ENCODE results near the gene ITGAE. TPM values are rescaled to one million over a fixed set of nuclear protein-coding genes. Genes with fewer than 3 reads are reported as not detected.

The ITGAE gene
- total RNA-seq, 2 experiments from 2014 or later: 31.8 to 32.4 TPM

DNA sequence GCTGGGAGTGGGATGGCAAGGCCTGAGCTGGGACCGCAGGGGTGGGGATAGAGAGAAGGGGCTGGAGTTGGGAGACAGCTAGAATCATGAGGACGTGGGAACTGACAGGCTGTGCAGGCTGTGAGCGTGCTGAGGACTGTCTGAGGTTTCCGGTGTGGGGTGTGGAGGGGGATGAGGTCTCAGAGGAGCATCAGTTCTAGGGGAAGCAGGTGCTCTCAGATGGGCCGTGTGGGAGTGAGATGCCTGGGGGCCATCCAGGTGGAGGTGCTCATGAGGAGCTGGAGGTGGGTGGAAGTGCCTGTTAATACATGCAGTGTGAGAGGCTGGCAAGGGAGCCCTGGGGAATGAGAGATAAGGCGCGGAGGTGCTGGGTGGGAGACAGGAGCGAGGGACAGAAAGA, 50.1 kb downstream of the ITGAE start:
- TF ChIP-seq, protein P1, sequence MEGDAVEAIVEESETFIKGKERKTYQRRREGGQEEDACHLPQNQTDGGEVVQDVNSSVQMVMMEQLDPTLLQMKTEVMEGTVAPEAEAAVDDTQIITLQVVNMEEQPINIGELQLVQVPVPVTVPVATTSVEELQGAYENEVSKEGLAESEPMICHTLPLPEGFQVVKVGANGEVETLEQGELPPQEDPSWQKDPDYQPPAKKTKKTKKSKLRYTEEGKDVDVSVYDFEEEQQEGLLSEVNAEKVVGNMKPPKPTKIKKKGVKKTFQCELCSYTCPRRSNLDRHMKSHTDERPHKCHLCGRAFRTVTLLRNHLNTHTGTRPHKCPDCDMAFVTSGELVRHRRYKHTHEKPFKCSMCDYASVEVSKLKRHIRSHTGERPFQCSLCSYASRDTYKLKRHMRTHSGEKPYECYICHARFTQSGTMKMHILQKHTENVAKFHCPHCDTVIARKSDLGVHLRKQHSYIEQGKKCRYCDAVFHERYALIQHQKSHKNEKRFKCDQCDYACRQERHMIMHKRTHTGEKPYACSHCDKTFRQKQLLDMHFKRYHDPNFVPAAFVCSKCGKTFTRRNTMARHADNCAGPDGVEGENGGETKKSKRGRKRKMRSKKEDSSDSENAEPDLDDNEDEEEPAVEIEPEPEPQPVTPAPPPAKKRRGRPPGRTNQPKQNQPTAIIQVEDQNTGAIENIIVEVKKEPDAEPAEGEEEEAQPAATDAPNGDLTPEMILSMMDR (IDR thresholded peaks at IDR 0.05): no peak
- intact Hi-C loops (cut with micrococcal nuclease): no loop called here
- H3K4me1 Mint-ChIP-seq (ENCODE audit: low read depth): peaks cover 36% of the 10 kb centered on the region
- peak overlapping the region; percentile 79 for H3K27ac Mint-ChIP-seq
- no peaks in the 10 kb centered on the region for H3K9me3 Mint-ChIP-seq
- no peaks in the 10 kb centered on the region for H3K27me3 Mint-ChIP-seq
- DNase-seq (peak; percentile 81), ATAC-seq (peak; percentile 60)
- H3K36me3 Mint-ChIP-seq (ENCODE audit: low read depth): no peaks in the 10 kb centered on the region
- POLR2A ChIA-PET: interaction anchor here (0.7 to 3.8 kb wide), 7 partner anchors 11 to 95 kb away, joined by 3 to 17 read pairs (median 4); partner anchors contain the start of gene NCBP3
- peak overlapping the region; percentile 36 for H3K4me3 Mint-ChIP-seq
- CTCF ChIA-PET: interaction anchor here (1.1 to 5.3 kb wide), 5 partner anchors 11 to 76 kb away, joined by 3 to 44 read pairs (median 5); no protein-coding TSS in a partner anchor

DNA sequence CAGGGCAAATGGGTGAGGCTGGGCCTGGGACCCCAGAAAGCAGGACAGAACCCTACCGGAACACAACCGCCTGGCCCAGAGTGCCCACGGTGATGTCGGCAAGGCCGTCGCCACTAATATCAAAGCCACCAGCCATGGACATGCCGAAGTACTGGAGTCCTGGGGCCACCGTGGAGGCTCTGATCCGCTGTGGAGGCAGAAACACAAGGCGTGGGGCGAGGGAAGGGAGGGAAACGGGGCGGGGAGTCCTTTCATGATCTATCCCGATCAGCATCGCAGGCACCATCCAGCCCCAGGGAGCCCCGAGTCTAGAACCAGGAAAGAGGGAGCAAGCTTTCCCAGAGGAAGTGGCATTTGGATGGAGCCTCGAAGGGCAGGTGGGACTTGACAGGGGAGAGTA, 50.7 kb downstream of the ITGAE start:
- ChIA-PET CTCF (interaction anchor here (0.9 to 5.3 kb wide), 6 partner anchors 10 to 76 kb away, joined by 3 to 44 read pairs (median 4); partner anchors contain the start of gene HASPIN), POLR2A (interaction anchor here (0.9 to 3.8 kb wide), 5 partner anchors 11 to 106 kb away, joined by 3 to 17 read pairs (median 4); no protein-coding TSS in a partner anchor)
- no peak overlapping the region for H3K4me3 Mint-ChIP-seq
- intact Hi-C loops (cut with micrococcal nuclease): no loop called here
- no peaks in the 10 kb centered on the region for H3K36me3 Mint-ChIP-seq (ENCODE audit: low read depth)
- no peak for DNase-seq
- TF ChIP-seq, protein P1 (IDR thresholded peaks at IDR 0.05): no peak
- no peaks in the 10 kb centered on the region for H3K9me3 Mint-ChIP-seq
- no peak for ATAC-seq
- H3K4me1 Mint-ChIP-seq (ENCODE audit: low read depth): peaks cover 34% of the 10 kb centered on the region
- peak overlapping the region; percentile 79 for H3K27ac Mint-ChIP-seq
- no peaks in the 10 kb centered on the region for H3K27me3 Mint-ChIP-seq

DNA sequence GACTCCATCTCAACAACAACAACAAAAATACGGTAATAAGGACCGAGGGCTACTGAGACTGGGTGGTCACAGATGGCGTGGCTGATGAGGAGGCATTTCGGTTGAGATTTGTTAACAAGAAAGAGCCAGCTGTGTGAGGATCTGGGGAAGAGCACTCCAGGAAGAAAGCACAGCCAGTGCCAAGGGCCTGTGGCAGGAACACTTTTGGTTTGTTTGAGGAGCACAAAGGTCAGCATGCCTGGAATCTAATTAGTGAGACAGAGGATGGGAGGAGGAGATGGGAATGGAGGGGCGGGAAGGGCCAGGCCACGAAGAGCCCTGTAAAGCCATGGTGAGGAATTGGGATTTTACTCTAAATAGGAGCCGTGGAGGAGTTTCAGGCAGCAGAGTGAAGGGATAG, 52.4 kb downstream of the ITGAE start:
- H3K27ac Mint-ChIP-seq: no peak overlapping the region
- no peak for ATAC-seq
- H3K9me3 Mint-ChIP-seq: no peaks in the 10 kb centered on the region
- no peaks in the 10 kb centered on the region for H3K36me3 Mint-ChIP-seq (ENCODE audit: low read depth)
- H3K27me3 Mint-ChIP-seq: no peaks in the 10 kb centered on the region
- ChIA-PET CTCF (interaction anchor here (1.5 to 2.3 kb wide), 2 partner anchors 11 to 95 kb away, joined by 7 to 11 read pairs; no protein-coding TSS in a partner anchor), POLR2A (interaction anchor here (3.8 kb wide), 1 partner anchor 9 kb away, joined by 17 read pairs; no protein-coding TSS in a partner anchor)
- no peak overlapping the region for H3K4me3 Mint-ChIP-seq
- no peak for DNase-seq
- TF ChIP-seq, protein P1 (IDR thresholded peaks at IDR 0.05): no peak
- intact Hi-C loops (cut with micrococcal nuclease): no loop called here
- H3K4me1 Mint-ChIP-seq (ENCODE audit: low read depth): peaks cover 32% of the 10 kb centered on the region

DNA sequence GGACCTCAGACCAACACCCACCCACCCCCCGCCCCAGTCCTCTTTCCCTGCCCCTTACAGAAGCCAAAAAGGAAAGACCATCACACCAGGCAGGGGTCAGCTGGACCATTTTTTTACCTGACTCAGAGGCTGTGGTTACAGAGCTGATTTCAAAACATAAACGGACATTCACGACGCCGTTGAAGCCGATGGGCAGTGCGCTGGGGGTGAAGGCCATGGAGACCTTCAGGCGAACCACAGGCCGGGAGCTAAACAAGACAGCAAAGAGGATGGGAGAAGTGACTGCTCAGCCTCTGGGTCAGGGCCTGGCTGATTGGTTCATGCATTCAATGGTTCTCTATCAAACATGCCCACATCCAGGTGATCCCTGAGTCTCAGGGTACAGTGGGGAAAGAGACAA, 53.2 kb downstream of the ITGAE start:
- no peaks in the 10 kb centered on the region for H3K36me3 Mint-ChIP-seq (ENCODE audit: low read depth)
- H3K27ac Mint-ChIP-seq: peak overlapping the region; percentile 39
- no peaks in the 10 kb centered on the region for H3K27me3 Mint-ChIP-seq
- ATAC-seq (no peak), DNase-seq (no peak)
- H3K4me3 Mint-ChIP-seq: no peak overlapping the region
- ChIA-PET CTCF (interaction anchor here (1.4 to 2.3 kb wide), 2 partner anchors 10 to 80 kb away, joined by 3 to 11 read pairs; no protein-coding TSS in a partner anchor), POLR2A (no interaction called here)
- intact Hi-C loops (cut with micrococcal nuclease): no loop called here
- peaks cover 31% of the 10 kb centered on the region for H3K4me1 Mint-ChIP-seq (ENCODE audit: low read depth)
- TF ChIP-seq, protein P1 (IDR thresholded peaks at IDR 0.05): no peak
- H3K9me3 Mint-ChIP-seq: no peaks in the 10 kb centered on the region

DNA sequence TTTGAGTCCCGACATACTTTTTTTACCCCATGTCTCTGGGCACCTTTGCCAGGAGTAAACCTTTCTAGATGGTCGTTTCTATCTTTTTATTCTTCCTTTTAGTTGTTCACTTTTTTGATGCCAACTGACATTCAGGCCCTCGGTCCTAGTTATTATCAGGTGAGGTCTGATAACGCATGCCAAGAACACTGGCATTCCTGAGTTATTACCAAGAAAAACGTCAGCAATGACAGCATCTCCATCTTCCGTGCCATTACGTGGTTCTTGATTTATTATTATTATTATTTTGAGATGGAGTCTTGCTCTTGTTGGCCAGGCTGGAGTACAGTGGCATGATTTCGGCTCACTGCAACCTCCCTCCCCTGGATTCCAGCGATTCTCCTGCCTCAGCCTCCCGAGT, 55.9 kb downstream of the ITGAE start:
- Mint-ChIP-seq H3K4me1 (ENCODE audit: low read depth) (peaks cover 24% of the 10 kb centered on the region), H3K27ac (no peak overlapping the region), H3K27me3 (no peaks in the 10 kb centered on the region), H3K36me3 (ENCODE audit: low read depth) (peaks cover 1% of the 10 kb centered on the region), H3K9me3 (no peaks in the 10 kb centered on the region), H3K4me3 (no peak overlapping the region)
- intact Hi-C loops (cut with micrococcal nuclease): no loop called here
- CTCF ChIA-PET: interaction anchor here (1.0 kb wide), 1 partner anchor 8 kb away, joined by 3 read pairs; no protein-coding TSS in a partner anchor
- ATAC-seq: no peak
- TF ChIP-seq, protein P1 (IDR thresholded peaks at IDR 0.05): no peak
- POLR2A ChIA-PET: interaction anchor here (1.0 kb wide), 1 partner anchor 26 kb away, joined by 3 read pairs; no protein-coding TSS in a partner anchor
- no peak for DNase-seq

Measured in activated CD8-positive, alpha-beta T cell treated with anti-CD3 and anti-CD28 coated beads for 36 hours (primary cell).